ENCODE results near the gene TLR7. TPM values are rescaled to one million over a fixed set of nuclear protein-coding genes. Genes with fewer than 3 reads are reported as not detected.

Gene TLR7
- polyA plus RNA-seq, 2 of the 4 experiments (the other 2 are of a cell fraction), result not detected

GRCh38 chrX:12871257-12871656, 4.4 kb downstream of the TLR7 start (continued):
- TF ChIP-seq NFE2L2 (conservative IDR thresholded peaks at IDR 0.05; ENCODE audit: low read length) (no peak), PHF8 (IDR thresholded peaks at IDR 0.05; ENCODE audit: borderline replicate concordance, low read depth) (no peak), ESRRA (IDR thresholded peaks at IDR 0.05; ENCODE audit: borderline replicate concordance, low read length) (no peak), CBX2 (IDR thresholded peaks at IDR 0.05; ENCODE audit: borderline replicate concordance, low read depth) (no peak), EHF (CRISPR knock-in tag; IDR thresholded peaks at IDR 0.05) (no peak), EHMT2 (IDR thresholded peaks at IDR 0.05; ENCODE audit: low read depth) (no peak)

GRCh38 chrX:12872741-12873140, 5.9 kb downstream of the TLR7 start:
- Histone ChIP-seq H3K4me2 (no peak overlapping the region), H3K4me3 (no peak overlapping the region), H3K9me3 (no peaks in the 10 kb centered on the region), H3K4me1 (no peaks in the 10 kb centered on the region), H3K27ac (no peak overlapping the region)
- WGBS (ENCODE audit: missing lambda C conversion rate), result 54% methylated on average over 4 of the region's 4 CpGs
- ATAC-seq, result no peak
- no peak for FAIRE-seq
- no peak for DNase-seq (ENCODE audit: low read depth in 1 of 2, low spot score in 1 of 2)
- CTCF ChIA-PET, result no interaction called here
- POLR2A ChIA-PET, result no interaction called here
- TF ChIP-seq ZC3H11A (IDR thresholded peaks at IDR 0.05) (no peak), HOXB5 (CRISPR knock-in tag; IDR thresholded peaks at IDR 0.05) (no peak), HES2 (IDR thresholded peaks at IDR 0.05) (no peak), HOXB13 (CRISPR knock-in tag; IDR thresholded peaks at IDR 0.05; ENCODE audit: low read depth) (no peak), FOSL2 (IDR thresholded peaks at IDR 0.05) (no peak), FOSL2 (CRISPR knock-in tag; IDR thresholded peaks at IDR 0.05) (no peak), CBX8 (IDR thresholded peaks at IDR 0.05) (no peak), NPAS2 (CRISPR knock-in tag; IDR thresholded peaks at IDR 0.05; ENCODE audit: borderline replicate concordance) (no peak), SMC3 (IDR thresholded peaks at IDR 0.05) (no peak), POLR2A (IDR thresholded peaks at IDR 0.05; ENCODE audit: low read length) (no peak), CBX2 (IDR thresholded peaks at IDR 0.05; ENCODE audit: borderline replicate concordance, low read depth) (no peak), FOXS1 (CRISPR knock-in tag; IDR thresholded peaks at IDR 0.05) (no peak), JUN (IDR thresholded peaks at IDR 0.05) (no peak)

- ChIA-PET POLR2A (no interaction called here), CTCF (interaction anchor here (0.8 kb wide), 1 partner anchor 59 kb away, joined by 3 read pairs; no protein-coding TSS in a partner anchor)
- no peak for DNase-seq (ENCODE audit: low read depth in 1 of 2, low spot score in 1 of 2)
- Histone ChIP-seq H3K9me3 (no peaks in the 10 kb centered on the region), H3K4me2 (no peak overlapping the region), H3K4me1 (no peaks in the 10 kb centered on the region), H3K27ac (no peak overlapping the region), H3K4me3 (no peak overlapping the region)
- no peak for FAIRE-seq
- ATAC-seq, result no peak
- WGBS (ENCODE audit: missing lambda C conversion rate), result 24% methylated on average over 4 of the region's 4 CpGs
- TF ChIP-seq HOXB13 (CRISPR knock-in tag; IDR thresholded peaks at IDR 0.05; ENCODE audit: low read depth) (no peak), SMC3 (IDR thresholded peaks at IDR 0.05) (no peak), PBX3 (IDR thresholded peaks at IDR 0.05) (no peak), NR3C1 (IDR thresholded peaks at IDR 0.05) (no peak), CBX2 (IDR thresholded peaks at IDR 0.05; ENCODE audit: borderline replicate concordance, low read depth) (no peak), RNF2 (IDR thresholded peaks at IDR 0.05; ENCODE audit: borderline replicate concordance, low read depth) (no peak), ZNF302 (CRISPR knock-in tag; IDR thresholded peaks at IDR 0.05) (no peak), KDM5A (IDR thresholded peaks at IDR 0.05) (no peak), JUN (IDR thresholded peaks at IDR 0.05) (no peak), HOXA7 (CRISPR knock-in tag; IDR thresholded peaks at IDR 0.05) (no peak), SREBF2 (IDR thresholded peaks at IDR 0.05) (no peak), HMGXB4 (CRISPR knock-in tag; IDR thresholded peaks at IDR 0.05; ENCODE audit: borderline replicate concordance) (no peak), MAFK (IDR thresholded peaks at IDR 0.05; ENCODE audit: partially characterized antibody) (no peak), EP300 (IDR thresholded peaks at IDR 0.05) (no peak), E2F6 (IDR thresholded peaks at IDR 0.05; ENCODE audit: borderline replicate concordance, low read depth) (no peak), REST (IDR thresholded peaks at IDR 0.05) (no peak)
Observed at GRCh38 chrX:12874581-12874980, 7.7 kb downstream of the TLR7 start.

Measured in A549 (cell line).